HFFc6 (cell line): ENCODE measurements around the gene JOSD2. TPM values are rescaled to one million over a fixed set of nuclear protein-coding genes. Genes with fewer than 3 reads are reported as not detected.
A peak's percentile ranks its signal among the peaks of the same experiment; 100 is the strongest.

Experiments used
- DNase-seq: peaks from one replicate; pipeline ENCODE4 v3.0.0-alpha.2; 2018
- H3K27ac Mint-ChIP-seq: 2 replicates; pipeline ENCODE4 v1.8.0; 2020; ENCODE audit warnings: mild to moderate bottlenecking, mixed read lengths
- H3K27me3 Mint-ChIP-seq: 2 replicates; pipeline ENCODE4 v1.8.0; 2021; ENCODE audit warnings: mild to moderate bottlenecking, moderate library complexity, mixed read lengths; ENCODE audit not compliant: insufficient read depth
- H3K36me3 Mint-ChIP-seq: 2 replicates; pipeline ENCODE4 v1.8.0; 2021; ENCODE audit warnings: low read depth, mixed read lengths
- H3K4me1 Mint-ChIP-seq: 2 replicates; pipeline ENCODE4 v1.8.0; 2020; ENCODE audit warnings: low read depth, mixed read lengths
- H3K4me3 Mint-ChIP-seq: 2 replicates; pipeline ENCODE4 v1.8.0; 2020; ENCODE audit warnings: mild to moderate bottlenecking, moderate library complexity, mixed read lengths
- H3K9me3 Mint-ChIP-seq: 2 replicates; pipeline ENCODE4 v1.8.0; 2020; ENCODE audit warnings: mild to moderate bottlenecking, mixed read lengths
- total RNA-seq, 6 experiments: library from RNA; stranded (reverse); fragmentation: NEBNext Ultra II Directional; extraction: Animal tissue kit (Norgen Biotek cat#: 25700); gene quantifications; 2 replicates in 1 of 6; 3 replicates in 5 of 6; pipeline ENCODE4 v1.2.3, GENCODE V29; 2021
- TF ChIP-seq, protein P1 (sequence below): fragments of 200-600 bp; sonication (generic); IDR thresholded peaks from 2 replicates; pipeline ENCODE4 v1.5.0; 2021; ENCODE audit warnings: antibody characterized with exemption, mild to moderate bottlenecking

JOSD2 gene
- total RNA-seq, 6 experiments from 2014 or later, result 62.7 to 86.3 (median 72.8) TPM

DNA sequence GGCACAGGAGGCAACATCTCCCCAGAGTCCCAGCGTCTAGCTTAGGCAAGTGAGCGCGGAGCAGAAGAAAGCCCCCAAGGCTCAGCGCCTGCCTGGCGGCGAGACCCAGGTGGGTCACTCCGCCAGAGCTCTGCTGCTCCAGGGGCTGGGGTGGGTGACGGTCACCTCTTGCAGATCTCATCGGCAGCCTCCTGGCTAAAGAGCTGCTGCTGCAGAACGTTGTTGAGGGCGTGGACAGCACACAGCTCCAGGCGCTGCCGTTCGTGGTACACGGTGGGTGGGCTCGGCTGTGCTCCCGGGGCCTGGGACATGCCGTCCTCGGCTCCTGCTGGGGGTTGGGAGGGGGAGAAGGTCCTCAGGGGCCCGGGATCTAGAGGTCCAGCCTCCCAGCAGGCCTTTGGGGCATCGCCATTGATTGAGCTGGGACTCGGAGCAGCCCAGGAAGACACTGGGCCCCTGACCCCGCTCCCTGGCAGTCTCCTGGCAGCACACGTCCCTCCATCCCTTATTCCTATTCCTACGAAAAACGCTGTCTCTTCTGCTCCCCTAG lies 795 bp downstream of the JOSD2 start:
- peaks cover 11% of the 10 kb centered on the region for H3K27me3 Mint-ChIP-seq
- TF ChIP-seq, protein P1, sequence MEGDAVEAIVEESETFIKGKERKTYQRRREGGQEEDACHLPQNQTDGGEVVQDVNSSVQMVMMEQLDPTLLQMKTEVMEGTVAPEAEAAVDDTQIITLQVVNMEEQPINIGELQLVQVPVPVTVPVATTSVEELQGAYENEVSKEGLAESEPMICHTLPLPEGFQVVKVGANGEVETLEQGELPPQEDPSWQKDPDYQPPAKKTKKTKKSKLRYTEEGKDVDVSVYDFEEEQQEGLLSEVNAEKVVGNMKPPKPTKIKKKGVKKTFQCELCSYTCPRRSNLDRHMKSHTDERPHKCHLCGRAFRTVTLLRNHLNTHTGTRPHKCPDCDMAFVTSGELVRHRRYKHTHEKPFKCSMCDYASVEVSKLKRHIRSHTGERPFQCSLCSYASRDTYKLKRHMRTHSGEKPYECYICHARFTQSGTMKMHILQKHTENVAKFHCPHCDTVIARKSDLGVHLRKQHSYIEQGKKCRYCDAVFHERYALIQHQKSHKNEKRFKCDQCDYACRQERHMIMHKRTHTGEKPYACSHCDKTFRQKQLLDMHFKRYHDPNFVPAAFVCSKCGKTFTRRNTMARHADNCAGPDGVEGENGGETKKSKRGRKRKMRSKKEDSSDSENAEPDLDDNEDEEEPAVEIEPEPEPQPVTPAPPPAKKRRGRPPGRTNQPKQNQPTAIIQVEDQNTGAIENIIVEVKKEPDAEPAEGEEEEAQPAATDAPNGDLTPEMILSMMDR, result no peak
- peak overlapping the region; percentile 100 for H3K4me3 Mint-ChIP-seq

GRCh38 chr19:50509366-50509765 lies 1.6 kb downstream of the JOSD2 start:
- Mint-ChIP-seq H3K27ac (peak overlapping the region; percentile 11), H3K36me3 (no peaks in the 10 kb centered on the region), H3K9me3 (no peaks in the 10 kb centered on the region)

More for the DNA sequence above, 795 bp downstream of the JOSD2 start:
- H3K9me3 Mint-ChIP-seq, result no peaks in the 10 kb centered on the region
- no peaks in the 10 kb centered on the region for H3K36me3 Mint-ChIP-seq
- no peak for DNase-seq
- H3K4me1 Mint-ChIP-seq, result peaks cover 12% of the 10 kb centered on the region
- H3K27ac Mint-ChIP-seq, result peak overlapping the region; percentile 98

DNA sequence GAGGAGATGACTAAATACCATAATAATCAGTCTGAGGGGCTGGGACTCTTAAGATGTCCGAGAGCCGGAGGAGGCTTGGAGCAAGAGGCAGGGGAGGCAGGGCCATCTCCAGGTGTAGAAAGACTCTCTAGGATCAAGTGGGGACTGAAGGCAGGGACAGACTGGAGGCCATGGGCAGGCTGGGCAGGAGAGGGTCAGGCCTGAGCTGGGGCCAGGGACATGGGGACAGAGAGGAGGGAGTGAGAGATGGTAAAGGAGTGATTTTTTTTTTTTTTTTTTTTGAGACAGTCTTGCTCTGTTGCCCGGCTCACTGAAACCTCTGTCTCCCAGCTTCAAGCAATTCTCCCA lies 2.2 kb downstream of the JOSD2 start:
- DNase-seq, result no peak
- H3K4me3 Mint-ChIP-seq, result 0 out of 2 replicates have a peak overlapping the region, but pooled peaks have one; percentile 29
- no peaks in the 10 kb centered on the region for H3K36me3 Mint-ChIP-seq
- H3K4me1 Mint-ChIP-seq, result peaks cover 12% of the 10 kb centered on the region
- H3K27me3 Mint-ChIP-seq, result peaks cover 8% of the 10 kb centered on the region
- no peak overlapping the region for H3K27ac Mint-ChIP-seq
- TF ChIP-seq, protein P1, result no peak
- no peaks in the 10 kb centered on the region for H3K9me3 Mint-ChIP-seq

More at GRCh38 chr19:50509366-50509765, 1.6 kb downstream of the JOSD2 start:
- TF ChIP-seq, protein P1, result no peak
- Mint-ChIP-seq H3K4me1 (peaks cover 12% of the 10 kb centered on the region), H3K4me3 (peak overlapping the region; percentile 100), H3K27me3 (peaks cover 10% of the 10 kb centered on the region)
- no peak for DNase-seq

- Mint-ChIP-seq H3K27ac (no peak overlapping the region), H3K36me3 (no peaks in the 10 kb centered on the region), H3K4me3 (no peak overlapping the region), H3K9me3 (no peaks in the 10 kb centered on the region), H3K4me1 (peaks cover 12% of the 10 kb centered on the region), H3K27me3 (peaks cover 5% of the 10 kb centered on the region)
- TF ChIP-seq, protein P1, result no peak
- DNase-seq, result no peak
Observed at GRCh38 chr19:50507376-50507775, 3.6 kb downstream of the JOSD2 start.

DNA sequence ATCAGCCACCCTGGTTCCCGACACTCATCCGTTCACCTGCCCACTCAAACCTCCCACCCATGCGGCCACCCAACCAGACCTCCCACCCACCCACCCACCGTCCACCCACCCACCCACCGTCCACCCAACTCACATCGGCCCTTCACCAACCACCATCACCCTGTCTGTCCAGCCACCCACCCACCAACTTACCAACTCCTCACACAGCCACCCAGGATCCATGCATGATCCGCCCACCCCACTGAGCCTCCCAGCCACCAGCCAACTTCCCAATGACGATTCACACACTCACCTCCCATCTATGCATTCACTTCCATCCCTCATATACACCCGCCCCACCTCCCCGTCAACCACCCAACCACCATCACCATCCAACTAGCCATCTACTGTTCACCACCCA lies 4.3 kb downstream of the JOSD2 start:
- TF ChIP-seq, protein P1, result no peak
- Mint-ChIP-seq H3K9me3 (no peaks in the 10 kb centered on the region), H3K27me3 (peaks cover 8% of the 10 kb centered on the region), H3K27ac (no peak overlapping the region), H3K4me1 (peaks cover 8% of the 10 kb centered on the region), H3K36me3 (no peaks in the 10 kb centered on the region), H3K4me3 (no peak overlapping the region)
- no peak for DNase-seq
